A549 (cell line): ENCODE measurements around the gene LPIN2. TPM values are rescaled to one million over a fixed set of nuclear protein-coding genes. Genes with fewer than 3 reads are reported as not detected.

ENCODE experiments used
- ATAC-seq, 2 experiments: fragments of 200-7000 bp in 1 of 2; fragments of >200 bp in 1 of 2; cut with Nextera tagmentation in 1 of 2; cut with Tn5 transposase in 1 of 2; 3 replicates each; pipeline versions ENCODE4 v1.8.0 to v1.9.1; 2018 to 2020; ENCODE audit warnings: mild to moderate bottlenecking in 1 of 2, moderate library complexity in 1 of 2
- CTCF ChIA-PET: fragments of 300-600 bp; sonication (Branson Sonifier 250); formaldehyde crosslinking; extraction: SDS; loops from one replicate; lab custom pipeline; 2021; ENCODE audit warnings: antibody characterized with exemption, inconsistent platforms; lab: Yijun Ruan, JAX
- POLR2A ChIA-PET: fragments of 350-600 bp; formaldehyde crosslinking; extraction: SDS; loops from one replicate; lab custom pipeline; 2021; ENCODE audit warnings: antibody characterized with exemption, inconsistent platforms; lab: Yijun Ruan, JAX
- DNase-seq, 2 experiments: peaks; one replicate each; pipeline versions ENCODE4 v3.0.0 to v3.0.0-alpha.2; 2011 to 2016; ENCODE audit warnings: low read depth in 1 of 2, low spot score in 1 of 2
- FAIRE-seq: peaks from 2 replicates; lab custom pipeline; 2011; peaks lifted over from hg19 to GRCh38; lab: Jason Lieb, UNC
- H3K27ac ChIP-seq, 2 experiments: fragments of >200 bp; sonication (Bioruptor Twin); formaldehyde crosslinking; 3 replicates each; pipeline ENCODE4 v1.5.1; 2016 to 2017
- H3K4me1 ChIP-seq: fragments of >200 bp; sonication (Bioruptor Twin); formaldehyde crosslinking; 3 replicates; pipeline ENCODE4 v1.6.1; 2016
- H3K4me2 ChIP-seq: fragments of >200 bp; sonication (Bioruptor Twin); formaldehyde crosslinking; 3 replicates; pipeline ENCODE4 v1.6.1; 2016
- H3K4me3 ChIP-seq: fragments of >200 bp; sonication (Bioruptor Twin); formaldehyde crosslinking; 3 replicates; pipeline ENCODE4 v1.5.1; 2016
- H3K9me3 ChIP-seq: fragments of >200 bp; sonication (Bioruptor Twin); formaldehyde crosslinking; 3 replicates; pipeline ENCODE4 v1.6.1; 2016
- EHF ChIP-seq: fragments of 250-450 bp; sonication (Bioruptor Pico); IDR thresholded peaks from 2 replicates; pipeline ENCODE4 v1.5.0; 2020; ENCODE audit warnings: mild to moderate bottlenecking
- EP300 ChIP-seq, 2 experiments: fragments of >200 bp; sonication (Bioruptor Twin); formaldehyde crosslinking; IDR thresholded peaks; 2 replicates in 1 of 2; 3 replicates in 1 of 2; pipeline ENCODE4 v1.6.1; 2016 to 2017
- FOSL2 ChIP-seq, 2 experiments: fragments of 450-650 bp in 1 of 2; fragments of >200 bp in 1 of 2; sonication (Bioruptor Twin) in 1 of 2; formaldehyde crosslinking; IDR thresholded peaks; 2 replicates each; pipeline versions ENCODE4 v1.5.0 to v1.6.1; 2016 to 2020; ENCODE audit warnings: mild to moderate bottlenecking in 1 of 2, moderate library complexity in 1 of 2
- FOXS1 ChIP-seq: fragments of 250-450 bp; sonication (Bioruptor Pico); IDR thresholded peaks from 2 replicates; pipeline ENCODE4 v1.5.0; 2020; ENCODE audit warnings: mild to moderate bottlenecking, moderate library complexity
- GATA3 ChIP-seq: IDR thresholded peaks from 2 replicates; pipeline ENCODE4 v1.6.1; 2012; ENCODE audit warnings: borderline replicate concordance
- HEYL ChIP-seq: fragments of 250-450 bp; sonication (Bioruptor Pico); IDR thresholded peaks from 2 replicates; pipeline ENCODE4 v1.8.0; 2021; ENCODE audit warnings: mild to moderate bottlenecking, moderate library complexity
- HOXB13 ChIP-seq: fragments of 250-450 bp; sonication (Bioruptor Pico); IDR thresholded peaks from 2 replicates; pipeline ENCODE4 v1.5.0; 2020; ENCODE audit warnings: low read depth, mild to moderate bottlenecking, moderate library complexity
- HOXB5 ChIP-seq: fragments of 250-450 bp; sonication (Bioruptor Pico); IDR thresholded peaks from 2 replicates; pipeline ENCODE4 v1.5.0; 2020; ENCODE audit warnings: mild to moderate bottlenecking, moderate library complexity
- MAFK ChIP-seq: fragments of 450-650 bp; IDR thresholded peaks from 2 replicates; pipeline ENCODE4 v1.6.1; 2014; ENCODE audit not compliant: partially characterized antibody
- NPAS2 ChIP-seq: fragments of 250-450 bp; sonication (Bioruptor Pico); IDR thresholded peaks from 2 replicates; pipeline ENCODE4 v1.8.0; 2022; ENCODE audit warnings: mild to moderate bottlenecking, moderate library complexity, borderline replicate concordance
- POLR2AphosphoS2 ChIP-seq: conservative IDR thresholded peaks from 2 replicates; pipeline ENCODE4 v1.6.1; 2012; ENCODE audit warnings: low read length, improper control_type of control experiment, inconsistent platforms
- RAD21 ChIP-seq, 2 experiments: fragments of >200 bp in 1 of 2; sonication (Bioruptor Twin) in 1 of 2; formaldehyde crosslinking in 1 of 2; IDR thresholded peaks in 1 of 2; conservative IDR thresholded peaks in 1 of 2; 2 replicates in 1 of 2; 3 replicates in 1 of 2; pipeline ENCODE4 v1.6.1; 2012 to 2018; ENCODE audit warnings: inconsistent platforms in 1 of 2
- RCOR1 ChIP-seq: fragments of 150-350 bp; IDR thresholded peaks from 2 replicates; pipeline ENCODE4 v1.6.1; 2014; ENCODE audit warnings: antibody characterized with exemption, low read length, low read depth
- RFX5 ChIP-seq: fragments of 450-650 bp; IDR thresholded peaks from 2 replicates; pipeline ENCODE4 v1.7.1; 2014; ENCODE audit warnings: antibody characterized with exemption, mild to moderate bottlenecking, moderate library complexity
- WGBS: methylation state at CpG from one replicate; pipeline ENCODE4 v1.1.6; 2017; ENCODE audit errors: missing lambda C conversion rate; 5-methylcytosine and 5-hydroxymethylcytosine counted together
- polyA plus RNA-seq, 4 experiments: library from polyadenylated mRNA; depleted of rRNA in 3 of 4; stranded (reverse); fragments of >200 nt; fragmentation: RNase III in 1 of 4; extraction: RNeasy Plus Mini Kit Qiagen cat#74134 plus additional on column Dnase treatment in 1 of 4; gene quantifications; 2 replicates in 3 of 4; 3 replicates in 1 of 4; pipeline ENCODE4 v1.2.3, GENCODE V29; 2011 to 2017
- TF ChIP-seq, protein P1 (sequence below): IDR thresholded peaks from 2 replicates; pipeline ENCODE4 v1.6.1; 2012
- TF ChIP-seq, protein P2 (sequence below): fragments of 200-600 bp; sonication (generic); IDR thresholded peaks from 2 replicates; pipeline ENCODE4 v1.6.1; 2016; ENCODE audit warnings: antibody characterized with exemption, mild to moderate bottlenecking, moderate library complexity
- TF ChIP-seq, protein P3 (sequence below): IDR thresholded peaks from 2 replicates; pipeline ENCODE4 v1.6.1; 2012
- TF ChIP-seq, protein P4 (sequence below): fragments of >200 bp; sonication (Bioruptor Twin); formaldehyde crosslinking; IDR thresholded peaks from 3 replicates; pipeline ENCODE4 v1.5.1; 2016
- TF ChIP-seq, protein P5 (sequence below): fragments of >200 bp; sonication (Bioruptor Twin); formaldehyde crosslinking; IDR thresholded peaks from 3 replicates; pipeline ENCODE4 v1.6.1; 2016

LPIN2 gene
- polyA plus RNA-seq, 2 of the 4 experiments (the other 2 are of a cell fraction): 12.9 to 23.7 TPM

DNA sequence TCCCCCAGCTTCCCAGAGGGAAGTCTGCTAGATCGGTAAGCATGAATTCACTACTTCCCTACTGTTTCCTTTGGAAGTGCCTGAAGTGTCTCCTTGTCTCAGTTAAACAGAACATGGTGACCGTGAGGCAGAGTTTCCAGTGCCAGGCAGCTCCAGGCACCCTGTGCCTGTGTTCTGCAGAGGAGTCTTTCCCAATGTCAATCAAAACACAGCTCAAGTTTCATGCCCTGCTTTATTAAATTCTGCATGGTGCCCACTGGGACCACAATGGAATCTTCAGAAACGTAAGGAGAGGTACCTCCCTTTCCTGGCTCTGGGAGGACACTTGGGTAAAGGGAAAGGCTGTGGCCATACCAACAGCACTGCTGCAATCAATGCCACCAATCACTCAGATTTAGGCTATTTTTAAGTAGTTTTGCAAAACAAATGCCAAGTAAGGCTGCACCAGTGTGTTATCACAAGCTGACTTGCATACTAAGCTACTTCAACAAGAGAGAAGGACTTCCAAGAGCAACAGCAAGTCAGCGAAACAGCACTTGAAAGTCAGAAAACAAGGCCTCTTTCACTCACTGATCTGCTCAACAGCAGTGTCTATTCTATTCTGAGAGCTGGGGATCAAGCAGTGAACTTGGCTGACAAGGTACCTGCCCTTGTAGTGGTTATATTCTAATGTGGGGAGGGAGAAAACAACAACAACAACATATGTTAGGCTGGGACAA lies 14.9 kb downstream of the LPIN2 start:
- POLR2A ChIA-PET: no interaction called here
- no peak for TF ChIP-seq FOSL2 (IDR thresholded peaks at IDR 0.05)
- TF ChIP-seq FOSL2 (CRISPR knock-in tag; IDR thresholded peaks at IDR 0.05): no peak
- no peak for TF ChIP-seq GATA3
- TF ChIP-seq HOXB5: no peak
- no peak for TF ChIP-seq HEYL (CRISPR knock-in tag)
- TF ChIP-seq RFX5: no peak
- TF ChIP-seq, protein P1, sequence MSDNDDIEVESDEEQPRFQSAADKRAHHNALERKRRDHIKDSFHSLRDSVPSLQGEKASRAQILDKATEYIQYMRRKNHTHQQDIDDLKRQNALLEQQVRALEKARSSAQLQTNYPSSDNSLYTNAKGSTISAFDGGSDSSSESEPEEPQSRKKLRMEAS: no peak
- TF ChIP-seq POLR2AphosphoS2: no peak
- no peak for TF ChIP-seq FOXS1 (CRISPR knock-in tag)
- TF ChIP-seq NPAS2 (CRISPR knock-in tag): no peak
- TF ChIP-seq EP300 (IDR thresholded peaks at IDR 0.05): no peak
- TF ChIP-seq HOXB13 (CRISPR knock-in tag): no peak
- TF ChIP-seq MAFK: no peak
- TF ChIP-seq, protein P2, sequence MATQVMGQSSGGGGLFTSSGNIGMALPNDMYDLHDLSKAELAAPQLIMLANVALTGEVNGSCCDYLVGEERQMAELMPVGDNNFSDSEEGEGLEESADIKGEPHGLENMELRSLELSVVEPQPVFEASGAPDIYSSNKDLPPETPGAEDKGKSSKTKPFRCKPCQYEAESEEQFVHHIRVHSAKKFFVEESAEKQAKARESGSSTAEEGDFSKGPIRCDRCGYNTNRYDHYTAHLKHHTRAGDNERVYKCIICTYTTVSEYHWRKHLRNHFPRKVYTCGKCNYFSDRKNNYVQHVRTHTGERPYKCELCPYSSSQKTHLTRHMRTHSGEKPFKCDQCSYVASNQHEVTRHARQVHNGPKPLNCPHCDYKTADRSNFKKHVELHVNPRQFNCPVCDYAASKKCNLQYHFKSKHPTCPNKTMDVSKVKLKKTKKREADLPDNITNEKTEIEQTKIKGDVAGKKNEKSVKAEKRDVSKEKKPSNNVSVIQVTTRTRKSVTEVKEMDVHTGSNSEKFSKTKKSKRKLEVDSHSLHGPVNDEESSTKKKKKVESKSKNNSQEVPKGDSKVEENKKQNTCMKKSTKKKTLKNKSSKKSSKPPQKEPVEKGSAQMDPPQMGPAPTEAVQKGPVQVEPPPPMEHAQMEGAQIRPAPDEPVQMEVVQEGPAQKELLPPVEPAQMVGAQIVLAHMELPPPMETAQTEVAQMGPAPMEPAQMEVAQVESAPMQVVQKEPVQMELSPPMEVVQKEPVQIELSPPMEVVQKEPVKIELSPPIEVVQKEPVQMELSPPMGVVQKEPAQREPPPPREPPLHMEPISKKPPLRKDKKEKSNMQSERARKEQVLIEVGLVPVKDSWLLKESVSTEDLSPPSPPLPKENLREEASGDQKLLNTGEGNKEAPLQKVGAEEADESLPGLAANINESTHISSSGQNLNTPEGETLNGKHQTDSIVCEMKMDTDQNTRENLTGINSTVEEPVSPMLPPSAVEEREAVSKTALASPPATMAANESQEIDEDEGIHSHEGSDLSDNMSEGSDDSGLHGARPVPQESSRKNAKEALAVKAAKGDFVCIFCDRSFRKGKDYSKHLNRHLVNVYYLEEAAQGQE: no peak
- no peak for DNase-seq
- no peak overlapping the region for H3K4me3 ChIP-seq
- H3K4me2 ChIP-seq: no peak overlapping the region
- no peak for FAIRE-seq
- peaks cover 19% of the 10 kb centered on the region; the same call in 2 of the 3 replicates for H3K4me1 ChIP-seq
- CTCF ChIA-PET: no interaction called here
- 68% methylated on average over 4 of the region's 4 CpGs for WGBS
- peak overlapping the region in 1 of 2 experiments; percentile 21; a peak in 1 of 6 replicates for H3K27ac ChIP-seq
- ATAC-seq: no peak
- H3K9me3 ChIP-seq: no peaks in the 10 kb centered on the region

DNA sequence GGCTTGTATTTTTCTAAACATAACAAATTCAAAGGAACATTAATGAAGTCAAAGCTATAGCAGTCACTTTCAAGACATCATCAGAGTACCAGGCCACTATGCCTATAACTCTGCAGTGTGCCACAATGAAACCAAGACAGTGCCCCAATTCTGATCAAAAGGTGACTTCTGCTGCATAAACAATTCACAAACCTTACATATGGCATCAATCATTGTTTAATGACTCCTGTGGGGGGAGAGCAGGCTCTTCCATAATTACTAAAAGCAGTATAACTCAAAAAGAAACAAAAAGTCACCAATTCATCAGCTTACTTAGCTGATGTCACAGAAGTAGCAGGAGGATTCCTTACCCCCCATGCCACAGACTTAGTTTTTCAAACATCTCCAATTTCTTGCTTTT lies 15.5 kb downstream of the LPIN2 start:
- ATAC-seq (no peak), DNase-seq (no peak), FAIRE-seq (no peak)
- Histone ChIP-seq H3K27ac (no peak overlapping the region), H3K9me3 (no peaks in the 10 kb centered on the region), H3K4me2 (no peak overlapping the region), H3K4me3 (no peak overlapping the region), H3K4me1 (peaks cover 19% of the 10 kb centered on the region; the same call in 2 of the 3 replicates)
- POLR2A ChIA-PET: no interaction called here
- CTCF ChIA-PET: no interaction called here
- no peak for TF ChIP-seq EHF
- TF ChIP-seq, protein P3, sequence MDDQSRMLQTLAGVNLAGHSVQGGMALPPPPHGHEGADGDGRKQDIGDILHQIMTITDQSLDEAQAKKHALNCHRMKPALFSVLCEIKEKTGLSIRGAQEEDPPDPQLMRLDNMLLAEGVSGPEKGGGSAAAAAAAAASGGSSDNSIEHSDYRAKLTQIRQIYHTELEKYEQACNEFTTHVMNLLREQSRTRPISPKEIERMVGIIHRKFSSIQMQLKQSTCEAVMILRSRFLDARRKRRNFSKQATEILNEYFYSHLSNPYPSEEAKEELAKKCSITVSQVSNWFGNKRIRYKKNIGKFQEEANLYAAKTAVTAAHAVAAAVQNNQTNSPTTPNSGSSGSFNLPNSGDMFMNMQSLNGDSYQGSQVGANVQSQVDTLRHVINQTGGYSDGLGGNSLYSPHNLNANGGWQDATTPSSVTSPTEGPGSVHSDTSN: no peak
- no peak for TF ChIP-seq GATA3
- TF ChIP-seq RCOR1: no peak

DNA sequence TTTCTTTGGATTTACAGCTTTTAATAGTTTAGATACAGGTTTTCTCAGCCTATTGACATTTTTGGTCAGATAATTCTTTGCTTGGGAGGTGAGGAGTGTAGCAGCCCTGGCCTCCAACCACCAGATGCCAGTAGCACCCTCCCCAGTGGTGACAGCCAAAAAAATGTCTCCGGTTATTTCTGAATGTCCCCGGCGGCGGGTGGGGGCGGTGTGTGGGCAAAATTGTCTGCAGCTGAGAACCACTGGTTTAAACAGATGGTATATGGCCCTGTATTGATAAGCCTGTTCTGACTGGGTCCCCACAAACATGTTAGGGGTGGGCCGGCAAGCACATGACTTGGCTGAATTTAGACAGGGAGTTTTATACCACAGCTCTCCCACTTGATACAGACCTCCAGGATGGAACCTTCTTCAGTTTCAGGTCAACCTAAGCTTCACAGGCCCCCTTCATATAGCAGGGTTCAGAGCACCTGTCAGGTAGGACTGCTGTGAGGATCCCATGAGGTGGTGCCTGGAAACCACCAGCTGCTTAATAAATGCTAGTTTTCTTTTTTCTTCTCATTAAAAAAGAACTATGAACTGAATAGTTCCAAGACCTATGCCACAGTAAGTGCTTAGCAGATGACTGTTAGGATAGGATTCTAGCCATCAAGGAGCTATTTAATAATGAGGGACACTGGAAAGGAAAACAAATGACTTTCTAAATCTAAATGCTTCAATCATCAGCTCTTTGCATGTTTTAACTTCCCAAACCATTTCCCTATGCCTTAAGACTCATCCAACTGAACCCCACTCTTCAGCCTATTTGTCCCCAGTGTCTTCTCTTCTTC lies 18.1 kb downstream of the LPIN2 start:
- Histone ChIP-seq H3K4me2 (no peak overlapping the region), H3K4me3 (no peak overlapping the region), H3K27ac (peak overlapping the region in 1 of 2 experiments; percentile 30; a peak in 1 of 6 replicates), H3K9me3 (no peaks in the 10 kb centered on the region), H3K4me1 (peaks cover 19% of the 10 kb centered on the region; the same call in 2 of the 3 replicates)
- FAIRE-seq: no peak
- TF ChIP-seq, protein P4, sequence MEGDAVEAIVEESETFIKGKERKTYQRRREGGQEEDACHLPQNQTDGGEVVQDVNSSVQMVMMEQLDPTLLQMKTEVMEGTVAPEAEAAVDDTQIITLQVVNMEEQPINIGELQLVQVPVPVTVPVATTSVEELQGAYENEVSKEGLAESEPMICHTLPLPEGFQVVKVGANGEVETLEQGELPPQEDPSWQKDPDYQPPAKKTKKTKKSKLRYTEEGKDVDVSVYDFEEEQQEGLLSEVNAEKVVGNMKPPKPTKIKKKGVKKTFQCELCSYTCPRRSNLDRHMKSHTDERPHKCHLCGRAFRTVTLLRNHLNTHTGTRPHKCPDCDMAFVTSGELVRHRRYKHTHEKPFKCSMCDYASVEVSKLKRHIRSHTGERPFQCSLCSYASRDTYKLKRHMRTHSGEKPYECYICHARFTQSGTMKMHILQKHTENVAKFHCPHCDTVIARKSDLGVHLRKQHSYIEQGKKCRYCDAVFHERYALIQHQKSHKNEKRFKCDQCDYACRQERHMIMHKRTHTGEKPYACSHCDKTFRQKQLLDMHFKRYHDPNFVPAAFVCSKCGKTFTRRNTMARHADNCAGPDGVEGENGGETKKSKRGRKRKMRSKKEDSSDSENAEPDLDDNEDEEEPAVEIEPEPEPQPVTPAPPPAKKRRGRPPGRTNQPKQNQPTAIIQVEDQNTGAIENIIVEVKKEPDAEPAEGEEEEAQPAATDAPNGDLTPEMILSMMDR: 0 out of 3 replicates have a peak, but pooled peaks have one; percentile 7
- TF ChIP-seq, protein P5, sequence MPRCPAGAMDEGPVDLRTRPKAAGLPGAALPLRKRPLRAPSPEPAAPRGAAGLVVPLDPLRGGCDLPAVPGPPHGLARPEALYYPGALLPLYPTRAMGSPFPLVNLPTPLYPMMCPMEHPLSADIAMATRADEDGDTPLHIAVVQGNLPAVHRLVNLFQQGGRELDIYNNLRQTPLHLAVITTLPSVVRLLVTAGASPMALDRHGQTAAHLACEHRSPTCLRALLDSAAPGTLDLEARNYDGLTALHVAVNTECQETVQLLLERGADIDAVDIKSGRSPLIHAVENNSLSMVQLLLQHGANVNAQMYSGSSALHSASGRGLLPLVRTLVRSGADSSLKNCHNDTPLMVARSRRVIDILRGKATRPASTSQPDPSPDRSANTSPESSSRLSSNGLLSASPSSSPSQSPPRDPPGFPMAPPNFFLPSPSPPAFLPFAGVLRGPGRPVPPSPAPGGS: no peak
- no peak for TF ChIP-seq GATA3
- 0 out of 5 replicates have a peak, but pooled peaks of 1 of the 2 experiments have one; percentile 10 for TF ChIP-seq RAD21 (conservative IDR thresholded peaks at IDR 0.05 in 1 of 2, IDR thresholded peaks at IDR 0.05 in 1 of 2)
- peak; percentile 70 to 76; a peak in 5 of 6 replicates for ATAC-seq
- ChIA-PET POLR2A (no interaction called here), CTCF (interaction anchor here (0.7 to 1.6 kb wide), 6 partner anchors 8 to 135 kb away, joined by 3 to 7 read pairs (median 4); no protein-coding TSS in a partner anchor)
- no peak for DNase-seq
- 83% methylated on average over 1 of the region's 6 CpGs for WGBS
